ENCODE results near the gene SRPK2.

DNA sequence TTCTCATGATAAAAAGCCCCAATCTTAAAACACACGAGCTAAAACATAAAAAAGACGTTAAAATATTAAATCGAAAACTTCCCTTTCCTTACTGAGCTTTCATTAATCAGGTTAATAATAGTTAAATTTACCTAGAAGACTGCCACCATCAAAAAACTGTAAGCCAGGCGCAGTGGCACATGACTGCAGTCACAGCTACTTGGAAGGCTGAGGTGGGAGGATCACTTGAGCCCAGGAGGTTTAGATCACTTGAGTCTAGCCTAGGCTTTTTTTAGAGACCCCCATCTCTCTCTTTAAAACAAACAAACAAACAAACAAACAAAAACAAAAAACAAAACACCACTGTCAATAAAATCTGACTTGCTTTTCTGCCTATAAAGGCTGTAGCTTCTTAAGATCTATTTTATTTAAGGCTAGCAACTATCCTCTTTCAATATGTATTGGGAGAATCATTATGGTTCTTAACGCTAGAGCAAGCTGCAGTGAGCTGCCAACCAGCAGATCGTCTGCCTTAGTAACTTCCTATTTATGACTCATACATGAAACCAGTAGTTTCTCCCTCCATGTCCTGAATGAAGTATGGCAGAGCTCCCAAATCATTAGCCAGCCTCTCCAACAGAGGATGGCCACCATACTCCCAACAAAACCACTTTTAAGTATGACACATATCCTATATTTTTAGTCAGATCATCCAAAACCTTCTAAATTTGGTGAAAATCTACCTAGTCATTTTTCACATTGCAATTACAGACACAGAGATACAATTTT lies 163.7 kb downstream of the SRPK2 start:
- TF ChIP-seq, protein P1, sequence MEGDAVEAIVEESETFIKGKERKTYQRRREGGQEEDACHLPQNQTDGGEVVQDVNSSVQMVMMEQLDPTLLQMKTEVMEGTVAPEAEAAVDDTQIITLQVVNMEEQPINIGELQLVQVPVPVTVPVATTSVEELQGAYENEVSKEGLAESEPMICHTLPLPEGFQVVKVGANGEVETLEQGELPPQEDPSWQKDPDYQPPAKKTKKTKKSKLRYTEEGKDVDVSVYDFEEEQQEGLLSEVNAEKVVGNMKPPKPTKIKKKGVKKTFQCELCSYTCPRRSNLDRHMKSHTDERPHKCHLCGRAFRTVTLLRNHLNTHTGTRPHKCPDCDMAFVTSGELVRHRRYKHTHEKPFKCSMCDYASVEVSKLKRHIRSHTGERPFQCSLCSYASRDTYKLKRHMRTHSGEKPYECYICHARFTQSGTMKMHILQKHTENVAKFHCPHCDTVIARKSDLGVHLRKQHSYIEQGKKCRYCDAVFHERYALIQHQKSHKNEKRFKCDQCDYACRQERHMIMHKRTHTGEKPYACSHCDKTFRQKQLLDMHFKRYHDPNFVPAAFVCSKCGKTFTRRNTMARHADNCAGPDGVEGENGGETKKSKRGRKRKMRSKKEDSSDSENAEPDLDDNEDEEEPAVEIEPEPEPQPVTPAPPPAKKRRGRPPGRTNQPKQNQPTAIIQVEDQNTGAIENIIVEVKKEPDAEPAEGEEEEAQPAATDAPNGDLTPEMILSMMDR (IDR thresholded peaks at IDR 0.05) = no peak
- TF ChIP-seq POLR2A (IDR thresholded peaks at IDR 0.05) = no peak
